Stimulated activated effector memory CD8-positive, alpha-beta T cell treated with anti-CD3 and anti-CD28 coated beads, Interleukin-12 subunit alpha, Interleukin-12 subunit beta, amount 100 ng/mL, for 72 hours (primary cell): Measurements from ENCODE around the gene KATNB1.
A peak's percentile ranks its signal among the peaks of the same experiment; 100 is the strongest.
"Not testable (repeated sequence)": the region's sequence is repeated elsewhere in the genome, so short reads cannot be mapped to it uniquely, and the experiment has no call there.

Experiments used
- ATAC-seq: fragments of 150-1000 bp; cut with Tn5 transposase; 2 replicates; pipeline ENCODE4 v1.10.0; 2021
- DNase-seq, 2 donors: peaks; one replicate each; pipeline ENCODE4 v3.0.0; 2021 to 2022; ENCODE audit warnings: low spot score in 2 of 2
- H3K27ac Mint-ChIP-seq: one replicate; pipeline ENCODE4 v1.8.0; 2022; ENCODE audit warnings: mild to moderate bottlenecking, mixed read lengths
- H3K36me3 Mint-ChIP-seq: one replicate; pipeline ENCODE4 v1.8.0; 2022; ENCODE audit warnings: mild to moderate bottlenecking, mixed read lengths
- H3K4me1 Mint-ChIP-seq: one replicate; pipeline ENCODE4 v1.8.0; 2022; ENCODE audit warnings: mixed read lengths
- H3K4me3 Mint-ChIP-seq: one replicate; pipeline ENCODE4 v1.8.0; 2022; ENCODE audit warnings: mild to moderate bottlenecking, mixed read lengths
- H3K9me3 Mint-ChIP-seq: one replicate; pipeline ENCODE4 v1.8.0; 2022; ENCODE audit warnings: mixed read lengths

The KATNB1 gene

GRCh38 chr16:57711993-57712392 is 23.6 kb upstream of the KATNB1 start:
- Mint-ChIP-seq H3K36me3 (no peaks in the 10 kb centered on the region), H3K4me3 (no peak overlapping the region), H3K4me1 (peaks cover 13% of the 10 kb centered on the region), H3K27ac (no peak overlapping the region), H3K9me3 (no peaks in the 10 kb centered on the region)
- DNase-seq (no peak), ATAC-seq (peak; percentile 48)

- not testable (repeated sequence) for ATAC-seq, H3K9me3 Mint-ChIP-seq, DNase-seq, H3K36me3 Mint-ChIP-seq, H3K4me3 Mint-ChIP-seq, H3K27ac Mint-ChIP-seq
- H3K4me1 Mint-ChIP-seq = peaks cover 13% of the 10 kb centered on the region
These were observed 23.0 kb upstream of the KATNB1 start for GRCh38 chr16:57712569-57712968.

- Mint-ChIP-seq H3K4me1 (peaks cover 7% of the 10 kb centered on the region), H3K36me3 (no peaks in the 10 kb centered on the region), H3K4me3 (no peak overlapping the region), H3K27ac (no peak overlapping the region), H3K9me3 (no peaks in the 10 kb centered on the region)
- DNase-seq (no peak), ATAC-seq (no peak)
These were observed 22.0 kb upstream of the KATNB1 start for GRCh38 chr16:57713596-57713995.

GRCh38 chr16:57714047-57714446 is 21.5 kb upstream of the KATNB1 start:
- Mint-ChIP-seq H3K4me1 (peaks cover 7% of the 10 kb centered on the region), H3K27ac (no peak overlapping the region), H3K36me3 (no peaks in the 10 kb centered on the region), H3K9me3 (no peaks in the 10 kb centered on the region), H3K4me3 (no peak overlapping the region)
- ATAC-seq (no peak), DNase-seq (no peak)

GRCh38 chr16:57720142-57720575 is 15.4 kb upstream of the KATNB1 start:
- Mint-ChIP-seq H3K4me3 (no peak overlapping the region), H3K9me3 (no peaks in the 10 kb centered on the region), H3K36me3 (no peaks in the 10 kb centered on the region), H3K27ac (peak overlapping the region; percentile 23), H3K4me1 (peaks cover 5% of the 10 kb centered on the region)
- DNase-seq (peak; percentile 47 to 72), ATAC-seq (peak; percentile 89)

GRCh38 chr16:57721356-57722209 is 14.0 kb upstream of the KATNB1 start:
- peak overlapping the region; percentile 58 for H3K27ac Mint-ChIP-seq
- H3K4me1 Mint-ChIP-seq = peaks cover 8% of the 10 kb centered on the region
- ATAC-seq (no peak), DNase-seq (no peak)
- H3K36me3 Mint-ChIP-seq = no peaks in the 10 kb centered on the region
- H3K9me3 Mint-ChIP-seq = no peaks in the 10 kb centered on the region
- H3K4me3 Mint-ChIP-seq = no peak overlapping the region

- DNase-seq (no peak), ATAC-seq (no peak)
- H3K36me3 Mint-ChIP-seq = no peaks in the 10 kb centered on the region
- peaks cover 8% of the 10 kb centered on the region for H3K4me1 Mint-ChIP-seq
- no peak overlapping the region for H3K4me3 Mint-ChIP-seq
- H3K27ac Mint-ChIP-seq = peak overlapping the region; percentile 58
- no peaks in the 10 kb centered on the region for H3K9me3 Mint-ChIP-seq
These were observed 13.4 kb upstream of the KATNB1 start for GRCh38 chr16:57722210-57722499.

GRCh38 chr16:57722651-57723050 is 12.9 kb upstream of the KATNB1 start:
- Mint-ChIP-seq H3K4me3 (no peak overlapping the region), H3K9me3 (no peaks in the 10 kb centered on the region), H3K4me1 (peaks cover 8% of the 10 kb centered on the region), H3K36me3 (no peaks in the 10 kb centered on the region), H3K27ac (peak overlapping the region; percentile 58)
- no peak for DNase-seq
- no peak for ATAC-seq

- Mint-ChIP-seq H3K4me1 (peaks cover 14% of the 10 kb centered on the region), H3K36me3 (no peaks in the 10 kb centered on the region), H3K4me3 (no peak overlapping the region), H3K9me3 (no peaks in the 10 kb centered on the region), H3K27ac (no peak overlapping the region)
- DNase-seq = no peak
- no peak for ATAC-seq
These were observed 12.4 kb upstream of the KATNB1 start for GRCh38 chr16:57723170-57723569.

- DNase-seq (no peak), ATAC-seq (no peak)
- Mint-ChIP-seq H3K4me1 (peaks cover 24% of the 10 kb centered on the region), H3K4me3 (no peak overlapping the region), H3K9me3 (no peaks in the 10 kb centered on the region), H3K27ac (peak overlapping the region; percentile 29), H3K36me3 (peaks cover 8% of the 10 kb centered on the region)
These were observed 11.0 kb upstream of the KATNB1 start for GRCh38 chr16:57724531-57724930.

GRCh38 chr16:57725151-57725550 is 10.4 kb upstream of the KATNB1 start:
- ATAC-seq (peak; percentile 61), DNase-seq (no peak)
- Mint-ChIP-seq H3K27ac (peak overlapping the region; percentile 29), H3K4me3 (no peak overlapping the region), H3K9me3 (no peaks in the 10 kb centered on the region), H3K36me3 (peaks cover 9% of the 10 kb centered on the region), H3K4me1 (peaks cover 24% of the 10 kb centered on the region)

GRCh38 chr16:57725554-57725953 is 10.0 kb upstream of the KATNB1 start:
- Mint-ChIP-seq H3K4me3 (no peak overlapping the region), H3K9me3 (no peaks in the 10 kb centered on the region), H3K27ac (no peak overlapping the region), H3K4me1 (peaks cover 24% of the 10 kb centered on the region), H3K36me3 (peaks cover 13% of the 10 kb centered on the region)
- ATAC-seq (no peak), DNase-seq (no peak)

- H3K4me1 Mint-ChIP-seq = peaks cover 24% of the 10 kb centered on the region
These were observed 9.6 kb upstream of the KATNB1 start for GRCh38 chr16:57725976-57726375.

GRCh38 chr16:57726433-57726947 is 9.1 kb upstream of the KATNB1 start:
- Mint-ChIP-seq H3K27ac (no peak overlapping the region), H3K9me3 (no peaks in the 10 kb centered on the region), H3K36me3 (peaks cover 13% of the 10 kb centered on the region), H3K4me1 (peaks cover 24% of the 10 kb centered on the region), H3K4me3 (no peak overlapping the region)
- ATAC-seq (no peak), DNase-seq (no peak)

More at GRCh38 chr16:57725976-57726375, 9.6 kb upstream of the KATNB1 start:
- Mint-ChIP-seq H3K4me3 (no peak overlapping the region), H3K9me3 (no peaks in the 10 kb centered on the region), H3K36me3 (peaks cover 13% of the 10 kb centered on the region), H3K27ac (no peak overlapping the region)
- no peak for DNase-seq
- ATAC-seq = no peak

- H3K27ac Mint-ChIP-seq = no peak overlapping the region
- H3K4me3 Mint-ChIP-seq = no peak overlapping the region
- H3K36me3 Mint-ChIP-seq = peaks cover 13% of the 10 kb centered on the region
- no peak for DNase-seq
- H3K4me1 Mint-ChIP-seq = peaks cover 24% of the 10 kb centered on the region
- H3K9me3 Mint-ChIP-seq = no peaks in the 10 kb centered on the region
- ATAC-seq = no peak
These were observed 8.0 kb upstream of the KATNB1 start for GRCh38 chr16:57727610-57728009.
